ENCODE data around the gene ANKRD45.
"Not testable (repeated sequence)": the region's sequence is repeated elsewhere in the genome, so short reads cannot be mapped to it uniquely, and the experiment has no call there.

The ANKRD45 gene

GRCh38 chr1:173661763-173662162, 7.9 kb downstream of the ANKRD45 start:
- TF ChIP-seq, protein P1, sequence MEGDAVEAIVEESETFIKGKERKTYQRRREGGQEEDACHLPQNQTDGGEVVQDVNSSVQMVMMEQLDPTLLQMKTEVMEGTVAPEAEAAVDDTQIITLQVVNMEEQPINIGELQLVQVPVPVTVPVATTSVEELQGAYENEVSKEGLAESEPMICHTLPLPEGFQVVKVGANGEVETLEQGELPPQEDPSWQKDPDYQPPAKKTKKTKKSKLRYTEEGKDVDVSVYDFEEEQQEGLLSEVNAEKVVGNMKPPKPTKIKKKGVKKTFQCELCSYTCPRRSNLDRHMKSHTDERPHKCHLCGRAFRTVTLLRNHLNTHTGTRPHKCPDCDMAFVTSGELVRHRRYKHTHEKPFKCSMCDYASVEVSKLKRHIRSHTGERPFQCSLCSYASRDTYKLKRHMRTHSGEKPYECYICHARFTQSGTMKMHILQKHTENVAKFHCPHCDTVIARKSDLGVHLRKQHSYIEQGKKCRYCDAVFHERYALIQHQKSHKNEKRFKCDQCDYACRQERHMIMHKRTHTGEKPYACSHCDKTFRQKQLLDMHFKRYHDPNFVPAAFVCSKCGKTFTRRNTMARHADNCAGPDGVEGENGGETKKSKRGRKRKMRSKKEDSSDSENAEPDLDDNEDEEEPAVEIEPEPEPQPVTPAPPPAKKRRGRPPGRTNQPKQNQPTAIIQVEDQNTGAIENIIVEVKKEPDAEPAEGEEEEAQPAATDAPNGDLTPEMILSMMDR (conservative IDR thresholded peaks at IDR 0.05), result no peak
- H3K27ac ChIP-seq, result no peak overlapping the region

DNA sequence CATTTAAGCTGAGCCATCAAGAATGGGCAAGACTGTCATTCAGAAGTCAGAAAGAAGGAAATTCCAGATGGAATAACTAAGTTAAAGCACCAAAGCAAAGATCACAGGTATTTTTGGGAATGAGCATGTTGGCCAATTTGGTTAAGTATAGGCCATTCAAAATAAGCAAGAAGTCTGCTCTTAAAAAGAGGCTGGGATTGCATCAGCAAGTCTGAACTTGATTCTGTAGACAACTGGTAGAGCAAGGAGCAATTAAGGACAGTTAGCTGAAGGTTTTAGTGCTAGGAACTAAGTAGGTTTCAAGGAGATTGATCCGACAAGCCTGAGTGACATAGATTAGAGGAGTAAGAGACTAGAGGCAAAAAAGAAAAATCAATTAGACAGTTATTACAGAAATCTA, 8.4 kb downstream of the ANKRD45 start:
- TF ChIP-seq, protein P1 (conservative IDR thresholded peaks at IDR 0.05), result no peak
- H3K27ac ChIP-seq, result no peak overlapping the region

- TF ChIP-seq, protein P1 (conservative IDR thresholded peaks at IDR 0.05), result no peak
- no peak overlapping the region for H3K27ac ChIP-seq
Measured at GRCh38 chr1:173660306-173660705, 9.3 kb downstream of the ANKRD45 start.

GRCh38 chr1:173648880-173649605, 20.6 kb downstream of the ANKRD45 start:
- TF ChIP-seq, protein P1 (conservative IDR thresholded peaks at IDR 0.05), result no peak
- H3K27ac ChIP-seq, result no peak overlapping the region

DNA sequence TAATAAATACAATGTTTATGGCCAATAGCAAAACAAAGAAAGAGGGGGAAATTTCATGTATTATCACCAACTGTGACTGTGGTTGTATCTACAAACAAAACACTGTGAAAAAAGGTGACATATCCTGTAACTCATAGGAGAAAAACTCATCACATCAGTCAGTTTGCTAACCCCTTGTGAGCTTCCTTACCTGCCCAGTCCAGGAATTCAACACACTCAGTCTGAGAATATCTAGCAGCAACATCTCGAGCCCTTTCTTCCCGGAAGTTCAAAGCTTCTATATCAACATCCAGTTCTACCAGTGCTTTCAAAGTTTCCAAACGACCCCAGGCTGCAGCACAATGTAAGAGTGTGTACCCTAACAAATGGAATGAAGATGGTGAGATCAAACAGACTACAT, 23.0 kb downstream of the ANKRD45 start:
- TF ChIP-seq, protein P1 (conservative IDR thresholded peaks at IDR 0.05), result no peak
- no peak overlapping the region for H3K27ac ChIP-seq

GRCh38 chr1:173642450-173643139, 27.1 kb downstream of the ANKRD45 start:
- not testable (repeated sequence) for H3K27ac ChIP-seq

DNA sequence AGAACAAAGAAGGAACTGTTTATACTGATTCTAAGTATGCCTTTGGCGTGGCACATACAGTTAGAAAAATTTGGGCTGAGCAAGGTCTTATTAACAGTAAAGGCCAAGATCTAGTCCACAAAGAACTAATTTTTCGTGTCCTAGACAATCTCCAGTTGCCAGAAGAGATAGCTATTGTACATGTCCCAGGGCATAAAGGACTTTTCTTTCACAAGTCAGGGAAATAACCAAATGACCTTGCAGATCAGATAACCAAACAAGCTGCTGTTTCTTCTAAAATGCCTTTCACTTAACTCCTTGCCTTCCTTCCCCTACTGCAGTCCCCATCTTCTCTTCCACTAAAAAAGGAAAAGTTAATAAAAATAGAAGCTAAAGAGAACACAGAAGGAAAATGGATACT, 30.5 kb downstream of the ANKRD45 start:
- H3K27ac ChIP-seq, result no peak overlapping the region
- TF ChIP-seq, protein P1 (conservative IDR thresholded peaks at IDR 0.05), result no peak

Data from VCaP (cell line).